AG09319 (cell line): Measurements from ENCODE around the gene NBEA.
A peak's percentile ranks its signal among the peaks of the same experiment; 100 is the strongest.

ENCODE experiments used
- DNase-seq: peaks from one replicate; pipeline ENCODE4 v3.0.0-alpha.2; 2010; ENCODE audit warnings: low read depth; ENCODE audit errors: extremely low read depth
- TF ChIP-seq, protein P1 (sequence below): IDR thresholded peaks from 2 replicates; pipeline ENCODE4 v1.5.1; 2011; ENCODE audit warnings: low read depth, mild to moderate bottlenecking, inconsistent platforms, low read length, moderate library complexity

Gene NBEA

GRCh38 chr13:35468195-35468594, 526.1 kb downstream of the NBEA start:
- TF ChIP-seq, protein P1, sequence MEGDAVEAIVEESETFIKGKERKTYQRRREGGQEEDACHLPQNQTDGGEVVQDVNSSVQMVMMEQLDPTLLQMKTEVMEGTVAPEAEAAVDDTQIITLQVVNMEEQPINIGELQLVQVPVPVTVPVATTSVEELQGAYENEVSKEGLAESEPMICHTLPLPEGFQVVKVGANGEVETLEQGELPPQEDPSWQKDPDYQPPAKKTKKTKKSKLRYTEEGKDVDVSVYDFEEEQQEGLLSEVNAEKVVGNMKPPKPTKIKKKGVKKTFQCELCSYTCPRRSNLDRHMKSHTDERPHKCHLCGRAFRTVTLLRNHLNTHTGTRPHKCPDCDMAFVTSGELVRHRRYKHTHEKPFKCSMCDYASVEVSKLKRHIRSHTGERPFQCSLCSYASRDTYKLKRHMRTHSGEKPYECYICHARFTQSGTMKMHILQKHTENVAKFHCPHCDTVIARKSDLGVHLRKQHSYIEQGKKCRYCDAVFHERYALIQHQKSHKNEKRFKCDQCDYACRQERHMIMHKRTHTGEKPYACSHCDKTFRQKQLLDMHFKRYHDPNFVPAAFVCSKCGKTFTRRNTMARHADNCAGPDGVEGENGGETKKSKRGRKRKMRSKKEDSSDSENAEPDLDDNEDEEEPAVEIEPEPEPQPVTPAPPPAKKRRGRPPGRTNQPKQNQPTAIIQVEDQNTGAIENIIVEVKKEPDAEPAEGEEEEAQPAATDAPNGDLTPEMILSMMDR: no peak
- no peak for DNase-seq

DNA sequence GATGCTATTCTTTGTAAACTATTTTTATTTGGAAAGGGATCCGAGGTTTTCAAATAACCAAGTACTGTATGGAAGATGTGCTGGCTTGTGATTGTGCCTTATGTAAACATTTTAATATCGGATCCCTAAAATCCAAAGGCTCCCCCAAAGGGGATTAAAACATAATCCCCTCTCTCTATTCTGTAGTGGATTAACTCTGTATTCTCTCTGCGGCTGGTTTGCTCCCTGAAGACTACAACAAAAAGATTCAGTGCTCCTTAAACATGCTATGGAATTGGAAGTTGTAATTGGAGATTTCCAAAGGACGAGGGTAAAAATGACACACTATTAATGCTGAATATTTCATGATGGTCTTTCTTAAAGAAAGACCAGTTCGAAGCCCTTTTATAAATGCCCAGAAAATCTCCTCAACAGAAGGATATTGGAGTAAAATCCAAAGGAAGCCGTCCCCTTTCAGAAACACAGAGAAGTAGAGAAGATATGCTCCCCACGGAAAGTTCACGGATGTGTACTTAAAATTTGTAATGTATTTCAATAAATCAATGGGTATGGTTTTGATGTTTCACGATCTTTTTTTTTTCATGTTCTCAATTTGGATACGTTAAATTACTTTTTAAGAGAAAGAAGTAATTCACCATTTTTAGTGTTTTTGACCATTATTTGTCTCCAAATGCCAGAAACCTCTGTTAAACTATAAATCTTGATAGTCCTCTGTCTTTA, 527.9 kb downstream of the NBEA start:
- DNase-seq: no peak
- TF ChIP-seq, protein P1: no peak

- TF ChIP-seq, protein P1: no peak
- DNase-seq: peak; percentile 51
Observed at GRCh38 chr13:35470671-35471661, 528.9 kb downstream of the NBEA start.

- no peak for DNase-seq
- TF ChIP-seq, protein P1: no peak
Observed at GRCh38 chr13:35471706-35472322, 529.7 kb downstream of the NBEA start.

DNA sequence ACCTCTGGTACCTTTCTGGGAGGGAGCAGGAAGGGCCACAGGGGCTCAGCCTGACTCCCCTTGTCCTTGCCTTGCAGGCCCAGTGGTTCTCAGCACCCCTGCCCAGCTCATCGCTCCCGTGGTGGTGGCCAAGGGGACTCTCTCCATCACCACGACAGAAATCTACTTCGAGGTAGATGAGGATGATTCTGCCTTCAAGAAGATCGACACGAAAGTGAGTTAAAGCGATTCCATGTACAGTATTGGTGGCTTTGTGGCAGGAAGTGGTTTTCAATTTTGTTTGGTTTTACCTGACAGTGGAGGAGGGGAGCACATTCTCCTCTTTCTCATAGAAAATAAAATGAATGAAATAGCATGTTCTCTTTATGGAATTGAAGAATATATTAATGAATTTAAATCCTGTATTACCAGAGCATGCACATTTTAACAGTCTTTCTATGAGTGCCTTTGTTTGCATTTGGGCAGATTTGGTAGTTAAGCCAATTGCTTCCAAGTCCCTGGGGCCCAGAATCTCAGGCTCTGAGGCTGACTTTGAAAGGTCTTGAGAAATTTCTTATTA, 530.3 kb downstream of the NBEA start:
- TF ChIP-seq, protein P1: no peak
- no peak for DNase-seq

- no peak for DNase-seq
Observed at GRCh38 chr13:35473206-35473775, 531.2 kb downstream of the NBEA start.

More at GRCh38 chr13:35473206-35473775, 531.2 kb downstream of the NBEA start:
- TF ChIP-seq, protein P1: no peak
